ENCODE data around the gene ITGA11. TPM values are rescaled to one million over a fixed set of nuclear protein-coding genes. Genes with fewer than 3 reads are reported as not detected.

The ITGA11 gene
- total RNA-seq, 1 donor from 2014 or later: 7.0 TPM

- no peak for DNase-seq (ENCODE audit: low read depth)
- Histone ChIP-seq H3K4me3 (ENCODE audit: low read depth, low read length) (no peak overlapping the region), H3K27me3 (ENCODE audit: control insufficient read depth, insufficient read depth, low read length) (no peaks in the 10 kb centered on the region), H3K36me3 (ENCODE audit: control insufficient read depth, insufficient read depth, low read length) (peaks cover 1% of the 10 kb centered on the region)
- TF ChIP-seq CTCF (IDR thresholded peaks at IDR 0.05; ENCODE audit: insufficient read depth, low read length, poor library complexity, severe bottlenecking): no peak
Observed at GRCh38 chr15:68289057-68289456, 142.9 kb downstream of the ITGA11 start.

GRCh38 chr15:68286256-68286655, 145.7 kb downstream of the ITGA11 start:
- H3K4me3 ChIP-seq (ENCODE audit: low read depth, low read length): no peak overlapping the region
- H3K36me3 ChIP-seq (ENCODE audit: control insufficient read depth, insufficient read depth, low read length): peaks cover 1% of the 10 kb centered on the region
- no peak for DNase-seq (ENCODE audit: low read depth)
- no peak for TF ChIP-seq CTCF (IDR thresholded peaks at IDR 0.05; ENCODE audit: insufficient read depth, low read length, poor library complexity, severe bottlenecking)
- no peaks in the 10 kb centered on the region for H3K27me3 ChIP-seq (ENCODE audit: control insufficient read depth, insufficient read depth, low read length)

- H3K36me3 ChIP-seq (ENCODE audit: control insufficient read depth, insufficient read depth, low read length): peaks cover 1% of the 10 kb centered on the region
- H3K27me3 ChIP-seq (ENCODE audit: control insufficient read depth, insufficient read depth, low read length): no peaks in the 10 kb centered on the region
- no peak for TF ChIP-seq CTCF (IDR thresholded peaks at IDR 0.05; ENCODE audit: insufficient read depth, low read length, poor library complexity, severe bottlenecking)
- no peak for DNase-seq (ENCODE audit: low read depth)
- no peak overlapping the region for H3K4me3 ChIP-seq (ENCODE audit: low read depth, low read length)
Observed at GRCh38 chr15:68285259-68285980, 146.5 kb downstream of the ITGA11 start.

GRCh38 chr15:68284616-68285258, 147.2 kb downstream of the ITGA11 start:
- no peaks in the 10 kb centered on the region for H3K27me3 ChIP-seq (ENCODE audit: control insufficient read depth, insufficient read depth, low read length)
- H3K36me3 ChIP-seq (ENCODE audit: control insufficient read depth, insufficient read depth, low read length): peaks cover 1% of the 10 kb centered on the region
- H3K4me3 ChIP-seq (ENCODE audit: low read depth, low read length): no peak overlapping the region
- no peak for DNase-seq (ENCODE audit: low read depth)
- TF ChIP-seq CTCF (IDR thresholded peaks at IDR 0.05; ENCODE audit: insufficient read depth, low read length, poor library complexity, severe bottlenecking): no peak

GRCh38 chr15:68283401-68283800, 148.6 kb downstream of the ITGA11 start:
- DNase-seq (ENCODE audit: low read depth): no peak
- TF ChIP-seq CTCF (IDR thresholded peaks at IDR 0.05; ENCODE audit: insufficient read depth, low read length, poor library complexity, severe bottlenecking): no peak
- no peak overlapping the region for H3K4me3 ChIP-seq (ENCODE audit: low read depth, low read length)
- no peaks in the 10 kb centered on the region for H3K36me3 ChIP-seq (ENCODE audit: control insufficient read depth, insufficient read depth, low read length)
- H3K27me3 ChIP-seq (ENCODE audit: control insufficient read depth, insufficient read depth, low read length): no peaks in the 10 kb centered on the region
